GM12892 (cell line): ENCODE measurements around the gene LRRFIP2.

Experiments used
- POLR2A ChIP-seq: IDR thresholded peaks from 2 replicates; pipeline ENCODE4 v1.6.1; 2011; ENCODE audit warnings: low read depth, low read length, control low read depth
- POLR2AphosphoS5 ChIP-seq: IDR thresholded peaks from 2 replicates; pipeline ENCODE4 v1.6.1; 2011; ENCODE audit warnings: low read depth, low read length, control low read depth
- TAF1 ChIP-seq: IDR thresholded peaks from 2 replicates; pipeline ENCODE4 v1.6.1; 2011; ENCODE audit warnings: low read depth, mild to moderate bottlenecking, control low read depth, low read length, borderline replicate concordance

DNA sequence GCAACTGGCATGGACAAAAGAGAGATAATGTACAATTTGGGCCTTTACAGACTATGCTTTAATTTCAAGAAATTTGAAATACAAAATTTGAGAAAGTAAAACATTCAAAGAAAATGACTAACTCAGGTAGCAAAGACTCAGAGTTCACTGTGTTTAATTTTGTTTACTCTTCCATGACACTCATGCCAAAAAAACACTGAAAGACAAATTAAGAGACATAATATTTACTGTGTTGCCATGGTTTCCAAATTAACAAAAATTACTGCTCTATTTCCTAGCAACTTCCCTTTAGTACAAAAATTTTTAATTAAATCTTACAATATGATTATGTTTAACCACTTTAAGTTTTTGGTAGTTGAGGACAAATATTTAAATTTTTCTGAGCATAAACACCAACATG lies 29.6 kb downstream of the LRRFIP2 start:
- TF ChIP-seq TAF1 (no peak), POLR2A (no peak), POLR2AphosphoS5 (no peak)
